ENCODE data around the gene TEX44. TPM values are rescaled to one million over a fixed set of nuclear protein-coding genes. Genes with fewer than 3 reads are reported as not detected.

Gene TEX44
- total RNA-seq, 4 donors from 2014 or later = not detected

GRCh38 chr2:231590614-231591013 lies 2.0 kb upstream of the TEX44 start:
- TF ChIP-seq CTCF (IDR thresholded peaks at IDR 0.05; ENCODE audit: low read depth) = no peak

GRCh38 chr2:231593666-231594065 lies 1.0 kb downstream of the TEX44 start:
- no peak for TF ChIP-seq CTCF (IDR thresholded peaks at IDR 0.05; ENCODE audit: low read depth)

GRCh38 chr2:231597014-231597611 lies 4.4 kb downstream of the TEX44 start:
- no peak for TF ChIP-seq CTCF (IDR thresholded peaks at IDR 0.05; ENCODE audit: low read depth)

GRCh38 chr2:231597627-231598026 lies 5.0 kb downstream of the TEX44 start:
- TF ChIP-seq CTCF (IDR thresholded peaks at IDR 0.05; ENCODE audit: low read depth) = no peak

GRCh38 chr2:231600619-231601355 lies 8.1 kb downstream of the TEX44 start:
- TF ChIP-seq CTCF (IDR thresholded peaks at IDR 0.05; ENCODE audit: low read depth) = no peak

GRCh38 chr2:231601356-231602229 lies 8.9 kb downstream of the TEX44 start:
- no peak for TF ChIP-seq CTCF (IDR thresholded peaks at IDR 0.05; ENCODE audit: low read depth)
